ENCODE measurements around the gene C1orf116.

DNA sequence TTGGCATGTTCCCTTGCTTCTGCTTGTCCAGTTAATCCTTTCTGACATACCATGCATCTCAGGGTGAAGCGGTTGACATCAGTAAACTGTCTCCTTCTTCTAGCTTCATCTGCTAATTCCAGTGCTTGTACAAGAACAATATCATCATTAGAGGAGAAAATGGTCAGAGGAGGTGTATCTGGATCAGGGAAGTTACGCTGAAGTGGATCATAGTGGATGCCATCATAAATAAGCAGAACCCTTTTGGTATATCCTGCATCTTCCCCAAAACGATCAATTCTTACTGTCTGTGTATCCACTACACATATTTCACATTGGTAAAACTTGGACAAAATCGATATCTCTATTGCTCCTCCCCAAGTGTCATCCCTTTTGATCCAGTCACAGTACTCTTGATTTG is 16.5 kb upstream of the C1orf116 start:
- TF ChIP-seq CTCF (IDR thresholded peaks at IDR 0.05) (no peak), EP300 (IDR thresholded peaks at IDR 0.05) (no peak), POLR2AphosphoS5 (IDR thresholded peaks at IDR 0.05) (no peak), POLR2A (IDR thresholded peaks at IDR 0.05) (no peak)
